Endometrial microvascular endothelial cells (primary cell): ENCODE measurements around the gene KIFC1. TPM values are rescaled to one million over a fixed set of nuclear protein-coding genes. Genes with fewer than 3 reads are reported as not detected.

Experiments used
- in situ Hi-C: cut with HindIII; loops from 2 replicates; pipeline ENCODE4 v1.10.0; 2017; ENCODE audit warnings: low sequenced_read_pairs, low pct_unique_long_range_greater_than_20kb; ENCODE audit errors: inconsistent ontology term
- total RNA-seq: library from RNA; depleted of rRNA; stranded (reverse); fragments of >200 nt; gene quantifications from one replicate; pipeline ENCODE4 v1.2.3, GENCODE V29; 2015; ENCODE audit errors: inconsistent ontology term

KIFC1 gene
- total RNA-seq, 1 donor from 2014 or later, result 55.4 TPM

DNA sequence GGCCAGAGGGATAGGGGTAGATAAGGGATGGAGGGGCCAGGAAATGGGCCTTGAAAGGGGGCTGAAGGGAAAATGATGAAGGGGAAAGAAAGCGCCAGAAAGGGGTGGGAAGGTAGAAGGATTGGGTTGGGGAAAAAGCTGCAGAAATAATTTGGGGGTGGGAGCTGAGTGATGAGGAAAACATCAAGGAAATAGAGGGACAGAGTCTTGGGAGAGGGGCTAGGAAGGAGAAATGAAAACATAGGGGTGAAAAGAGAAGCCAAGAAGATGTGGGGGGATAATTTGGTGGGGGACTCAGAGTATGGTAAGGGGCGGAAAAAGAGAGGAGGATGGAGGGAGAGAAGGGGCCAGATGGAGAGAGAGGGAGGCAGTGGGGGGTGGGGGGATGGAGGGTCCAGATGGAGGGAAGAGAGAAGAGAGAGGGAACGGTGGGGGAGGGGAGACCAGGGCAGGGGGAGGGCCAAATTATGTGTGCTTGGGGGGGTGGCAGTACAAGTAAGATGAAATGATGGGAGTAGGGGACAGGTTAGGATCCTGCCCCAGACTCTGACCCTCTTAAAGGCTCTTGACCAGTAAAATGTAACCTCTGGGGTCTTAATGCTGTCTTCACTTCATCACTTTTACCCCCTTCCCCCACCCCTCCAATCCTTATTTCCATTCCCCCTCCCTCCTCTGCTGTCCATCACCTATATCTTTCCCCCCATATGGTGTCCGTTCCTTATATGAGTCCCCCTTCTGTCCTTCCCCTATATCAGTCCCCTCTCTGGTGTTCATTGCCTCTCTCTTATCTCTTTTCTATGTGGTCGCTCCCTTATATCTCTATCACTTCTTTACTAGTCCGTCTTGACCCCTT lies 29.1 kb downstream of the KIFC1 start:
- in situ Hi-C loops, result no loop called here

DNA sequence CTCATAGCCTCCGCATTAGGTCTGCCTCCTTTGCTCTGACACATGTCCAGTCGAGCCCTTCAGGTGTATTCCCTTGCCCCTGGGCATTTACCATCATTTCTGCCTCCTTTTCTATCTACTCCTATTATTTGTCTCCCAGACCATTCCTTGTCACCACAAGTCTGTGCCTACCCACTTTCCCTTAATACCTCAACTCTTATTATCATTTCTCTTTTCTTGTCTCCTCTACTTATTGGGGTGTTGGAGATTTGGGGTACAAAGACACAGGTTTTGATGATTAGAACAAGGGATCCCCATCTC lies 29.7 kb downstream of the KIFC1 start:
- in situ Hi-C loops, result no loop called here

DNA sequence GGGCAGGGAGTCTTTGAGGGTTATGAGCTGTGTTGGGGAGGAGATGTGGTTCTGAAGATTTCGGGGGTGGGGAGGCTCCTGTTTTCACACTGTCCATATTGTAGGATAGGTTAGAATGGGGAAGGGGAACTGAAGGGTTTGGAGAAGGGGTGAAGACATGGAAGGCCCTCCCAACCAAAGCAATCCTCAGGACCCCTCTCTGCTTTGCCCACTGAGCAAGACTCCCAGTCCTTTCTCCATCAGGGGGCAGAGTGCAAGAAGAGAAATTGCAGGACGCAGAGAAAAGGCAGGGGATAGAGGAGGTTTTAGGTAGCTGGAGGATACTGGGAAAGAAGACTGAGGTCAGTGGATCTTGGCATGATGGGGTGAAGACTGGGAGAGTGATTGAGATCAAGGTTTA lies 32.2 kb downstream of the KIFC1 start:
- in situ Hi-C loops, result no loop called here

DNA sequence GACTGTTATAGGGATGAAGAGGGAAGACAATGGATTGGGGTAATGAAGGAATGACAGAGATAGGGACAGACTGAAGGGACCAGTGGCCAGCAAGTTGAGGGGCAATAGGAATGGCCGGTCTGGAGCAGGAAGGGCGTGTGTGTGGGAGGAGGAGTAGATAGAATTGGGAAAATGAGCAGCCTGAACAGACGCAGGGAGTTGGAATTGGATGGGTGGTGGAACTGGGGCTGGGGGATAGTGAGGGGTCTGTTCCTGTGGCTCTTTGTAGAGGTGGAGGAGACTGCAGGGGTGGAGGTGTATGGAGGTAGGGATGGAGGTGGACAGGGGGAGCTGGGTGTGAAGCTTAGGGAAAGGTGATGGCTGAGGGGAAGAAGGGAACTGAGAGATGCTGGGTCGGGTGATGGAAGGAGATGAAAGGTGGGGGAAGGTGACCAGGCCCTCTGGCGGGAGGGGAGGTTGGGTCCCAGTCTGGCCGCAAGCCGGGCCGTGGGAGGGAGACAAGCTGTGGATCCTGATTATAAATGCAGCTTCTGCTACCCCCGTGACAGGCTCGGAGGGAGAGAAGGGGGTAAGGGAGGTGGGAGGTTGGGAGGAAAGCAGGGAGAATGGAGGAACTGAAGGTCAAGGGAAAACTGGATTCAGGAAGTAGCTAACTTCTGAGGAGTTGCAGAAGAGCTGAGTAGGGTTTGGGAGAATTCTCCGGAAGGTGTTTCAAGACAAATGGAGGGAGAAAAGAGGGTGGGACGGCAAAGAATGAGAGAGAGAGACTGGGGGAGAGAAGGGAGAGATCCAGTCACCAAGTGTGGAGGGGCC lies 33.4 kb downstream of the KIFC1 start:
- in situ Hi-C loops, result no loop called here

DNA sequence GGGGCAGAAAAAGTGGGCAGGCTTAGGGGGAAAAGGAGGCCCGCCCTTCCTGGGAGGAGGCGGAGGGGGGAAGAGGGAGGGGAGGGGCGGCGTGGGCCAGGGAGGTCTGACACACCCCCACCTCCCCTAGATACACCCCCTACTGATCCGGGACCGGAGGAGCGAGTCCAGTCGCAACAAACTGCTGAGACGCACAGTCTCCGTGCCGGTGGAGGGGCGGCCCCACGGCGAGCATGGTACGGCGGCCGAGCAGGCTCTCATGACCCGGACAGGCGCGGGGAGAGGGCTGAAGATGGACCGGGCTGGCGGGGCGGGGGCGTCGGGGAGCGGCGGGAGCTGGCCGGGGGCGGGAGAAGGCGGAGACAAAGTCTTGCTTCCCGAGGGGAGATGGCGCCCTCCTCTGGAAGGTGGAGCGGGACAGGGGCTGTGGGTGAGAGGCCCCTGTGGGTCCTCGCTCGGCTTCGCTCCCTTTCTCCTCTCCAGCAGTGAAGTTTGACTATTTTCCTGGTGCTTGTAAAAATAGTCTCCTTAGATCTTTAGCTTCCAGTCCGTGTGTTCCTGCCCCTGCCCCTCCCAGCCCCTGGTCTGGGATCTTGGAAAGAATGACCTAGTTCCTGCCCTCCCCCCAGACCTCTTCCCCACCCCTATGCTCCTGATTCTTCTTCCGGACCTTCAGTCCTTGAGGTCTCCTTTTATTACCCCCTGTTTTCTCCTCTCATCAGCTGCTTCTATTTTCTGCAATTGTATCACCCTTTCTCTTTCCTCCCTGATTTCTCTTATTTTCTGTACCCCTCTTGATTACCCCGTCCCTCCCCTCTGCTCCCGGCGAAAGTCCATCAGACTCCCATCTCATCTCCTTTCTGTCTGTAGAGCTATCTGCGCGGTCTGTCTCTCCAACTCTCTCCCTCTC lies 34.3 kb downstream of the KIFC1 start:
- in situ Hi-C loops, result no loop called here

DNA sequence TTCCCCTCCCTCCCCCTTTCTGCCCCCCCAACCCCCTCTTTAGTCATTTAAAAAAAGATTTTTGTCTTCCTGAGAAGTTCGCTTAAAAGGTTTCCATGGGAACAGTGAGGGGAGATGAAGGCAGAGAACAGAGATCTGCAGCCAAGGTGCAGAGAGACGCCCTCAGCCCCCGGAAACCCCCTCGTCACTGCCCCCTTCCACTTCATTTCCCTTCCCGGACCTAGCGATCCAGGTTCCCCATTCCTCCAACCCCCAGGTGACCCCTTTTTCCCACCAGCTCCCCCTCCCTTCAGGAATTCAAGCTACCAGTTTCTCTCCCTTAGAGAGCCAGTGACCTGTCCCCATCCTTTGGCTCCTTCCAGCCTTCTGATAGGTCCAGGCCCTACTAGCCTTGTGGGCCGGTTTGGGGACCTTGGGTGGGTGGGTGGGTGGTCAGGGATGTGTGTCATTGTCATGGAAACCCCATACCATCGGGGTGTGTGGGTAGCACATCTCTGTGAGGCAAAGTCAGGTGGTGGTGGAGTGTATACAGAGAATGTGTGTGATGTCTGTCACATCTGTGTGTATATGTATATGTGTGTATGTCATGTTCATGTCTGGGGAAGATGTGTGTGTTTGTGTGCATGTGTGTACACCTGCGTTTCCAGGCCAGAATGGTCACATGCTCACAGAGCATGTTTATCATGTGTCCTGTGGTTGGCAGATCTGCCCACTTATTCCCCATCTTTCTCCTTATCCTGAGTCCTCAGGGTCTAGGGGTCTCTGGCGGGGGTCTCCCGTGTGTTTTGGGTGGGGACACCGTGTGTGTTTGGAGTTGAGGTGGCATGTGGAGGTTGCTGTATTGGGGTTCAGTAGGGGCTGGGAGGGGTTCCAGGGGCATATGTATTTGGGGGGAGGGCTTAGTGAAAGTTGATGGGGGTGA lies 35.2 kb downstream of the KIFC1 start:
- in situ Hi-C loops, result no loop called here

DNA sequence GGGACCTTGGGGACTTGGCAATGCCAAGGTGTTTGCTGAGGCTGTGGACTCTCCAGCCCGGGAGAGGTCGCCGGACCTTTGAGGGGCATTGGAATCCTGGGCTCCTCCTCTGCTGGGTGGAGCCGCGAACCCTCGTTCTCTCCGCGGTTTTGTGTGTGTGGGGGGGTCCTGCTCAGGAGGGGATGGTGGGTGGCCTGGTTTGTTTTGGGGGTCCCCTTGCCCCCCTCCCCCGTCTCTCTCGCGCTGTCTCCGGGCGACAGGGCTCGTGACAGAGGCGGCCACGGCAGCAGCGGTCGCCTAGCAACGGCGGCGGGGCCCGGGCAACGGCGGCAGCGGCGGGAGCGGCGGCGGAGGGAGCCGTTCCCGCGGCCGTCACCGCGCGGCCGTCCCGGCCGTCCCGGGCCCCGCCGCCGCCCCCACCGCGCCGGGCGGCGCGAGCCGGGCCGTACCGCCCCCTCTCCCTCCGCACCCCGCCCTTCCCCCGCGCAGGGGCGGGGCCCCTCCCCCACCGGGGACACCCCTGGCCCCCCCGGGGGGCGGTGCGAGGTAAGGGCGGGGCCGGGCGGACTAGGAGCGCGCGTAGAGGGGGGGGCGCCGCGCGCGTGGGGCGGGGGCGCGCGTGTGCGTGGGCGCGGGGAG lies 36.1 kb downstream of the KIFC1 start:
- in situ Hi-C loops, result no loop called here

DNA sequence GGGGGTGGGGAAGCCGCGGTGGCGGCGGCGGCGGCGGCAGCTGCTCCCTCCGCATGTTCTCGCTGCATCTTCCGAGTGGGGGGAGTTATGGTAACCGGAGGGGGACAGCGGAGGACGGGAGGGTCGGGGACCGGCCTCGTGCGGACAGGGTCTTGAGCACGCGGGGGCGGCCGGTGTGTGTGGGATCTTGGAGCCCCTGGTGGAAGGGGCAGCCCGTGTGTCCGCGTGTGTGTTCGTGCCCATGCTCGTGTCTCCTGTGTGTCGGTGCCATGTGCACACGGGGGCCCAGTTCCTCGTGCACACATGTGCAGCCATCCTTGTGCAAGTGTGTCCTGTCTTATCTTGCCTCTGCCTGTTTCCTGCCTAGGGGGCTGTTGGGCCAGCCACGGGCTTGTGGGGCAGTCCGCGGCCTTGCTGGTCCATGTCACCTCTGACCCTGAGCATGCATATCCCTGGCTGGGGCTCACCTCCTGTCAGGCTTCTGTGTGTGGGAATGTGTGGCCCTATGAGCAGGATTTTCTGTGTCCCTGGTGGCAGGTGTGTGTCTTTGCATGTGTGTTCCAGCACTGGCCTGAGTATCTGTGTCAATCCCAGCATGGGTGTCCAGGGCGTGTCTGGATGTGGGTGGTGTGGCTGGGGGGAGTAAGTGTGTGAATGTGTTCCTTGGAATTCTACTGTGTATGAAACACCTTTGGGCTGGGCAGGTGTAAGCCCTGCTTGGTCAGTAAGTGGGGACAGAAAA lies 36.8 kb downstream of the KIFC1 start:
- in situ Hi-C loops, result no loop called here

DNA sequence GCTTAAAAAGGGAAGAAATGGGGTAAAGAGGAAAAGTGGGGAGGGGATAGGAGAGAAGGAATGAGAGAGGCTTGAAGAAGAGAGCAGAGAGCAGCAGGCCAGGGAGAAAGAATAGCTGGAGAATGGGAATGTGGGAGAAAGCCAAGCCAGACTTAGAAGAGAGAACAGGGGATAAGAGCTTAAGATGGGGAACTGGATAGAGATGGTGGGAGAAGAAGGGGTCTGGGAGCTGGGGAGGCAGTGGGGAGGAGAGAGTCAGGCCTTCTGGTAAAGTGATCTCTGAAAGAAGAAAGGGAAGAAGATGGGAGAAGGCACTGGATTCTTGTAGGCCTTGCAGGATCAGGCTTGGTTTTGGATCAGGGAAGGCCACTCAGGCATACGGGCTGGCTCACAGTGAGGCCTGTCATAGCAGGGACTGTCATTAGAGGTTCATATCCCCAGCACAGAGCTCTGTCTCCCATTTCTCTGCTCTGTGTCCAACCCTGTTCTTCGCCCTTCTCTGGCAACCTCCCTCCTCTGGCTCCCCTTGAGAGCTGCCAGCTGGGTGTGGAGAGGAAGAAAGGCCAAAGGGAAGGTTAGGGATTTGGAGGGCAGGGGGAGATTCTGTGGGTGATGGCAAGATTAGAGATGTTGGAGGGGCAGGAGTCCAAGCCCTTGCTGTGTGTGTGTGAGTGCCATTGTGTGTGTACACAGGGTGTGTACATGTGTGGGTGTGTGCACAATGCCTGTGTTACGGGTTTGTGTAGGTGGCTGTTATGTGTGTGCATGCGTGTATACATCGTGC lies 37.5 kb downstream of the KIFC1 start:
- in situ Hi-C loops, result no loop called here

DNA sequence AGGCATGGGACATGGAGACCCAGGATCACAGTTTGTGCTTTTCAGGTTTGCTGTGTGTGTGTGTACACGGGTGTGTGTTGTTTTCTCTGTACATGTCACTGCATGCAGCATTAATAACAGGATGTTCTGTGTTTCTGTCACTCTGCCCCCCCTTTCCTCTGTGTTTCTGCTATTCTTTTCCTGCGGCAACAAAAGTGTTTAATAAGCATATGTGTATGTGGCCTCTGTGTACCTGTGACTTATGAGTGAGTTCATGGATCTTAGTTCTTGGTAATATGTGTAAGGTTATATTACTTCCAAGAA lies 38.1 kb downstream of the KIFC1 start:
- in situ Hi-C loops, result no loop called here

DNA sequence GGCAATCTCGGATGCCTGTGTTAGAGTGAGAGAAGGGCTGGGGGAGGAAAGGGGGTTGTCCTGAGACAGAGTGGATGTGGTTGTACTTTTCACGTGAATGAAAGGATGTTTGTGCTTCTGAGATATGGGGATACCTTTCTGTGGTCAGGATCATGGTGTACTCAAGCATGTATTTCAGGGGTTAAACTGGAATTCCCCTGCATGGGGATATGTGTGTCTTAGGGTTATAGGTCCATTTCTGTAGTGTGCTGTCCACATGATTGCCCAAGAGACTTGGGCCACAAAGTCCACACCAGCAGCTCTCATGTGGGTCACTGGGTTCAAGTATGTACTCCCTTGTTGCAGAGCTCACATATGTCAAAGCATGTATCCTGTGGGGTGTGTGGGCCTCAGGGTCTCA lies 38.7 kb downstream of the KIFC1 start:
- in situ Hi-C loops, result no loop called here

DNA sequence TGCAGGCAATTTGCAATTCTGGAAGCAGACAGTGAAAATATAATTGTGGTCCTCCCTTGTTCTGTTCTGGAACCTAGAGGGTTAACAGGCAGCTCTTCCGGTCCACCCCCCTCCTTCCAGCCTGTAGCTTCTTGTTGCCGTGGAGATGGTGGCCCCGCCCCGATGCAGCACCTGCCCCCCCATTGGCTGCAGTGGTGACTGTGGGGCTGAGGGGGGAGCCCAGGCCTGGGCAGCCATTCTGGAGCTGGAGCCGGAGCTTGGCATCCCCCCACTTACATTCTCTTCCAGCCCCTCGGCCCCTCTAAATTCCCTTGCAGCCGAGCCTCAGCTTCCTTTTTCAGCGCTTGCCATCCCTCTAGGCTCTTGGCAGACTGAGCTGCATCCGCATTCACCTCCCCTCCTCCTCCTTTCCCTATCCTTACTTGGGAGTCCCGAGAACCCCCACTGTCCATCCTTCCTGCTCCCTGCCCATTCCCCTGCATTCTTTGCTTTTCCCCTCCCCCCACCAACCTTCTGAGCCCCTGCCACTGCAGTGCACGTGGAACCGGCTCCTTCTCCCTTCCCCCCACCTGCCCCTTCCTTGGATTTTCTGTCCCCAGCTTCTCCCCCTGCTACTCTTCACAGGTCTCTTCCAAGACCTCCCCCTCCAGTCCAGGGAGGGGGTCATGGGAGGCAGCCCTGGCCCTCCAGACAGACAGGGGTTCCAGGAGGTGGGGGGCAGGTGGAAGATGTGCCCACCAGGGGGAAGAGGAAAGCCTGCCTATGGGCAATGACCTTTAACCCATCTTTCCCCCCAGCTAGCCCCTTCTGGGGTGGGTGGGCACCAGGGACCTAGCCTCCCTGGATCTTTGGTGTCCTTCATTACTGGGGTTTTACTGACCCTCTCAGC lies 39.6 kb downstream of the KIFC1 start:
- in situ Hi-C loops, result no loop called here

DNA sequence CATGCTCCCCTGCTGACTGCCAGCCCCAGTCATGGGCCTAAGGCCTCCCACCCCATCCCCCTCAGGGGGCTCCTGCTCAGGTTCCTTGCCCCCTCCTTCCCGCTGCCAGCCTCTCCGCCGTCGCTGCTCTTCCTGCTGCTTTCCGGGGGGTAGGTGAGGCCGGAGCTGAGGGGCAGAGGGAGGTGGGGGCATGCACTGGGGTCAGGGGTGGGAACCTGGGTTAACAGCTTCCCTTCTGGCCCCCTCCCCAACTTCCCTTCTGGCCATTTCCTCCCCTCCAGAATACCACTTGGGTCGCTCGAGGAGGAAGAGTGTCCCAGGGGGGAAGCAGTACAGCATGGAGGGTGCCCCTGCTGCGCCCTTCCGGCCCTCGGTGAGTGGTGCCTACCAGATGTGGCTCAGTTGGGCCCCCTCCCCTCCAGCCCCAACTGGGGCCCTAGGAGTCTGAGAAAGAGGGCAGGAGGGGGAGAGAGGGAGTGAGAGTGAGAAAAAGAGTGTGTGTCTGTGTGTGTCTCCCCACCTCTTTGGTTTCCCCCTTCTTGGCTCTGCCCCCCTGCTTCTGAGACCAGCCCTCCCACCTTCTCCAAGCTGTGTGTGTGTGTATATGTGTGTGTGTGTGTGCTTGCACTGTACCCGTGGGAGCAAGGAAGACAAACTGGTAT lies 40.4 kb downstream of the KIFC1 start:
- in situ Hi-C loops, result no loop called here

DNA sequence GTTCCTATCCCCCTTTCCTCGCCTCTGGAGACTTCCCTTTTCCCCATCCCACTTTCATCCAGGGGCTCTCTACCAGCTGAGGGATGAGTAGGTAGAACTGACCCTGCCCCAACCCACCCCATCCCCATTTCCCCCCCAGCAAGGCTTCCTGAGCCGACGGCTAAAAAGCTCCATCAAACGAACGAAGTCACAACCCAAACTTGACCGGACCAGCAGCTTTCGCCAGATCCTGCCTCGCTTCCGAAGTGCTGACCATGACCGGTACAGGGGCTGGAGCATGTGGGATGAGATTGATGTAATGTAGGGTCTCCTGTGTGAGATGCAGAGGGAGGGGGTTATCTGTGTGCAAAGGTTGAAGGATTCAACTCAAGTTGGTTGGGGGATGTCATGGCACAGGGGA lies 40.9 kb downstream of the KIFC1 start:
- in situ Hi-C loops, result no loop called here

DNA sequence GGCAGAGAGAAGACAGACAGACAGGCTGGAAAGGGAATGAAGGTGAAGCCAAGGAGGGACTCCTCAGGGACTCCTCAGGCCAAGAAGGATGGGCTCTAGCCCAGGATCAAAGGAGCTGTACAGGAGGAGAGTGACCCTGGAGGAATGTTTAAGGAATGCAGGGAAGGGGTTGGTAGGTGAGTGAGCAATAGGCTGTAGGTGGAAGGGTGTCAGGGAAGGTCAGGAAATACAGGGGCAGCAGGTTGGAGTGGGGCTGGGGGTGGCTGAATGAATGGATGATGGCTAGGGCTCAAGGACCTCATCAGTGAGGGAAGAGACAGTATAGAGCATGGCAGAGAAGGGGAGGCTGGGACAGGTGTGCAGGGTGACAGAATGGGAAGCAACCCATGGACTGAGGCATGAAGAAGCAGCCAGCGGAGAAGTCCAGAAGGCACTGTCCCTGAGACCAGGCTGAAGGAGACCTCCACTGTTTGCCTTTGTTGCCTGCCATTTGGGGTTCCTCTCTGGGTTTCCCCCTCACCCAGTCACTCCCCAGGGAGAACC lies 41.4 kb downstream of the KIFC1 start:
- in situ Hi-C loops, result no loop called here
